ENCODE measurements around the gene OR4K1.
"Not testable (repeated sequence)": the region's sequence is repeated elsewhere in the genome, so short reads cannot be mapped to it uniquely, and the experiment has no call there.

OR4K1 gene, protein sequence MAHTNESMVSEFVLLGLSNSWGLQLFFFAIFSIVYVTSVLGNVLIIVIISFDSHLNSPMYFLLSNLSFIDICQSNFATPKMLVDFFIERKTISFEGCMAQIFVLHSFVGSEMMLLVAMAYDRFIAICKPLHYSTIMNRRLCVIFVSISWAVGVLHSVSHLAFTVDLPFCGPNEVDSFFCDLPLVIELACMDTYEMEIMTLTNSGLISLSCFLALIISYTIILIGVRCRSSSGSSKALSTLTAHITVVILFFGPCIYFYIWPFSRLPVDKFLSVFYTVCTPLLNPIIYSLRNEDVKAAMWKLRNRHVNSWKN

DNA sequence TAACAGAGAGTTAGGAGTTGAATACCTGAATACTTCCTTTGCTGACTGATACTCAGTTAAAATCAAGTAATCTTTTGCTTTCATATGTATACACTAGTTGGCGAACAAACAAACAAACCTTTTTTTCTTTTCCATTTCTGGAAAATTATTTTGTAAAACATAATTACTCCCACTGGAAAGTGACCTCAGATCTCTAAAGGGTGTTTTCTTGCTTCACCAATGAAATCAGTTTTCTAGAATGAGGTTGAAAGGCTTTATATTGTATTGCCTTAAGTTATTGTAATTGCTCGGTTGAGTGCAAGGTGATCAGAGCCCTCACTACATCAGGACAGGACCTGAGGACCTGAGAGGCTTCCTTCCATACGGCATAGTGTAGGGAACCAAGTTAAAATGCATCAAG is at the start of gene OR4K1:
OR4K1 (plus strand) TSS at position 301 of the 400 bp plus-strand sequence. CDS start 4,750 bp downstream, outside the sequence.
- DNase-seq (ENCODE audit: low read depth, low spot score) = no peak

DNA sequence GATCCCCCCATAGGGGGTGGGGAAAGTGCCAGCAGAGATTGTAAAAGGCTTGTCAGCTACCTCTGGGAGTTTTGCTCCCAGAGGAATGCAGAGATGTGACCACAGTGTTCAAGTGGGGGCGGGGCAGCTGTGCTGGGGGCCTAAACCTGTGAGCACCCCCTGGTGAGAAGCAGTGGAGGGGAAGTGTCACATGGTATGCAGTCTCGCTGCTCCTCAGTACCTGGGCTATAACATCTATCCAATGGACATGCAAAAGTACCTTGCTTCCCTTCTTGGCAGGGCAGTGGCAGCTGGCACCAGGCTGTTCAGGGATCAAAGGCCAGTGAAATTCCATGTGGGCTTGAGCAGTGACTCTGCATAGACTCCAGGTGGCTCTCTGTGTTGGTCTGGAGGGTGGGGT is 35.4 kb upstream of the OR4K1 start:
- no peak for DNase-seq (ENCODE audit: low read depth, low spot score)

DNA sequence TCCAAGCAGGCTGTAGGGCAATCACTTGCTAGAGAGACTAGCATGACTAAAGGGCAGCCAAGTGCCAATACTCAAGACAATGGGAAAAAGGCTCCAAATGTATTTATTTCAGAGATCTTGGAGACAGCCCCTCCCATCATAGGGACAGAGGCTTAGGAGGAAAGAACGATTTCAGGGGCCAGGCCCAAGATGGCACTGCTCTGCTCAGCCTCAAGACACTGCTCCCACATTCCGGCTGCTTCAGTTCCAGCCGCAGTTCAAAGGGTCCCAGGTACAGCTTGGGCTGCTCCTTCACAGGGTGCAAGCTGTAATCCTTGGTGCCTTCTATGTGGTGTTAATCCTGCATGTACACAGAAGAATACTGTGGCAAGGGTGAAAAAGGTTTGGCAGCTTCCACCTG is 29.7 kb upstream of the OR4K1 start:
- no peak for DNase-seq (ENCODE audit: low read depth, low spot score)

DNA sequence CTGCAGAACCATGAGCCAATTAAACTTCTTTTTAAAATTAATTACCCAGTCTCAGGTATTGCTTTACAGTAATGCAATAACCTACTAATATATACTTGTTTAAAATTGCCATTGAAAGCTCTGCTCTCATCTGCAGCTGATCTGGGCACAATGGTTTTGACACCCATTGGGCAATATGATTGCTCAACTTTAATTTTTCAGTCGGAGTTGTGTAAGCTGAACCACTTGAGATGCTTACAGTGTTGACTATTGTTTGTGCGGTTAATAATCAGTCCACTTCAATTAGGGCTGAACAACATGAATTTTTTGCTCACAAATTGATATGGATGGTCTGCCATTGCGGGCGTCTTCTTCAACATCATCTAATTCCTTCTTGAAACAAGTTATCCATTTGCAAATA is 28.3 kb upstream of the OR4K1 start:
- DNase-seq (ENCODE audit: low read depth, low spot score) = no peak

DNA sequence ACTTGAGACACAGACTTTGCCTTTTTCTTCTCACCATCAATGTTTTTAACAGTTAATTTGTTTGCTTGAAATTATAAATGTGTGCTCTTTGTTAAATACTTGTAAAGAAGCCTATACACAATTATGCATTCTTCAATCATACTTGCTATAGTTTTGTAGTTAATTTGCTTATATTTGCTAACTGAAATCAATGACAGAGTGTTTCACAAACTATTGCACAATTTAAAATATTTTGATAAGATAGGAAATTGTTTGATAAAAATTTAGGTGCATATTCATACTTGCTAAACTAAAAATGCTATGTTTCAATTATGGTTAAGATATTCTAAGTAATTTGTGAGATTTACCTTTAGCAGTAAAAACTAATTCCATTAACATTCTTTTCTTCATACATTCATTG is 24.1 kb upstream of the OR4K1 start:
- no peak for DNase-seq (ENCODE audit: low read depth, low spot score)

DNA sequence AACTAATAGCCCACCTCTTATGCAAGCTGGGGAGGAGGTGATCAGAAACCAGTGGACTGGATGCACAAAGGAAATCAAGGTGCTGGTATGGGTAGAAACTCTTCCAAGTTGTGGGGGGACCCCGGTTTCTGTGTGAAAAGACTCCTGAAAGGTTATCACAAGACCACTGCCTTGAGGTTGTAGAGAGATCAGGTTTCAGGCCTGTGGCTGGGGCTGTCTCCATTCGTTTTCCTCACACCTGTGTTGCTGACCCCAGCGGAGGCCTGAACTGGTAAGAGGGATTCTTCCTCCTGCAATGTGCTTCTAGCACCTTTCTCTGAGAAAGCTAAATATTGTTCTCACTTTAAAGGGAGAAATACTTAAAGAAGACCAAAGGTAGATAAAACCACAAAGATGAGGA is 19.6 kb upstream of the OR4K1 start:
- no peak for DNase-seq (ENCODE audit: low read depth, low spot score)

DNA sequence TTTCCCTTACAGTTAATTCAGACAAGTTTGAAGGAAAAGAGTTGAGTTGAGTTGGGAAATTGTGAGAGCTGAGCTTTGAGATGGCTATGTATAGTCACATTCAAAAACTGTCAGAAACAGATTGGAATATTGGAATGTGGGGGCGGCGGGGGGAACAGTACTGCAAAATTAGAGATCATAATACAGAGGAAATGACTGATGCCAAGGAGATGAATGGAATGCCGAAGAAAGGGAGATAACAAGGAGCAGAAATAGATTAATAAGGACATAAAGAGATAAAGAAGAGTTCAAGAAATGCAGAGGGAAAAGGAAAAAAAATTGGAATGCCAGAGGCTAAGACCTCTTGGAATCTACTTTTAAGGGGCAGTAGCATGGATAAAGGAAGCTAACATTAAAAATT is 13.5 kb upstream of the OR4K1 start:
- no peak for DNase-seq (ENCODE audit: low read depth, low spot score)

DNA sequence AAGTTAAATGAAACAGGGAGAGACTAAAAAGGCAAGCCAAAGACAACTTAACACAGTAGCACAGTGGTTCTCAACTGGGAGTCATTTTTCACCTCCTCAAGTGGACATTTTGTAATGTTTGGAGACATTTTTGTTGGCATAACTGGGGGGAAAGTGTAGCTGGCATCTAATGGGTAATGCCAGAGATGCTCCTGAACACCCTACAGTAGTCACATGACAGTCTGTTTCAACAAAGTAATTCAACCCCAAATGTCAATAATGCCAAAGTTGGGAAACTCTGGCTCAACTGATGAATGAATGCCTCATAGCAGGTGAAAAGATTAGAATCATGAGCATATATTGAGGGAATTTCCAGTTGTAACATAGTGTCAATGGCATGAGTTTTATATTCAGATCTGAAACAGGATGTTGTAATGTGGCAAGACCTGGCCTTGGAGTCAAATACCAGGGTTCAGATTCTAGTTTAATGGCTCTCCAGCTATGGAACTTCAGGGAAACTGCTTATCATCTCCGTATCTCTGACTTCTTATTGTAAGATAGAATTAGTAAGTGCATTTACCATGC is 12.7 kb upstream of the OR4K1 start:
- no peak for DNase-seq (ENCODE audit: low read depth, low spot score)

DNA sequence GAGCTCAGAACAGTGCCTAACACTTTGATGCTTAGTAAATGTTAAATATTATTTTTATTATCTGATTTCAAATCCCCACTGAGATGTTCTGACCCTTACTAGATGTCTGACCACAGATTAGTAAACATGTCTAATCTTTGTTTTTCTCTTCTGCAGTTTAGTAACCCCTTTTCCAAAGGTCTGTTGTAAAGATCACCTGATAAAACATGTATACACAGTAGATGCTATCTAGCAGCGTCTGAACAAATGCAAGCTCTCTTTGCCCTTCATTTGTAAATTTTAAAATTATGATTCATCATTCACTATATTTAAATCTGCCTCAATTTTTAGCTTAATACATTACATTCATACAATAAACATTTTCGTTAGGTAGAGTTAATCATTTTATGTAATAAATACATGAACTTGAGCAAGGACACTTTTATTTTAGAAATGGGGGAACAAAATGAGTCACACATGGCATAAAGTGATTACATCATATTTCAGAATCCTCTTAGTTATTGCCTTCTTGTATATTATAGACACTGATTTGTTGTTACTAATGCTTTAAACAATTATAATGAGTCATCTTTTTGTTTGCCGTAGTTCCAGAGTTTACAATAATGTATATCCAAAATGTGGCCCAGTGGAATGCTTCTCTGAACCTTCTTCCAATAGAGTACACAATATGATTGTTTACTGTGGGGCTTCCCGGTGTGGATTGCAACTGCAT is 12.0 kb upstream of the OR4K1 start:
- DNase-seq (ENCODE audit: low read depth, low spot score) = no peak

DNA sequence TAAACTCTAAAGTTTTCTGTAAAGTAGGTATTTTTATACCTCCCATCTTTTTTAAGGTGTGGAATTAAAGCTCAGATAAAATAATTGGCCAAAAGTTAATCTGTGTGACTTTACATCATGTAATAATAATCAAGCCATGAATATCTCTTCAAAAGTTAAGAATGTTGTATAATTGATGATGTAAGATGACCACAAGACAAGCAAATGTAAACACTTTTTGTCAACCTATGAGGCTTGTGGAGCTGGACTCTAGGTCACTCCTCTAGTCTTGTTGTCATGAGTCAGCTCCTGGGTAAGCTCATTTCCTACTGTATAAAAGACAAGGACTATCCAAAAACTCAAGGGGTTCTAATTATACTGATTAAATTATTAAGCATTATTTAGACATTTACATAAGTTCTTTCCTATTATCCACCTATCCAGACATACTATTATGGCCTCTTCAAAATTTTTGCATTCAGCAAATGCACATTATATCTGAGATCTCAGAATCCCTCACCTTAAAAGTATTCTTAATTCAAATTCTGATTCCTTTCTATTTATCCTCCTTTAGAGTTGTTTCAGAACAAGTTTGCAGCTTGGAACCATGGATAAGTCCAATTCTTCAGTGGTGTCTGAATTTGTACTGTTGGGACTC is 10.6 kb upstream of the OR4K1 start, which contains the start of gene OR4K5:
OR4K5 (plus strand) TSS at position 587 of the 637 bp plus-strand sequence; CDS start at position 587, 0 bp downstream.
- no peak for DNase-seq (ENCODE audit: low read depth, low spot score)

DNA sequence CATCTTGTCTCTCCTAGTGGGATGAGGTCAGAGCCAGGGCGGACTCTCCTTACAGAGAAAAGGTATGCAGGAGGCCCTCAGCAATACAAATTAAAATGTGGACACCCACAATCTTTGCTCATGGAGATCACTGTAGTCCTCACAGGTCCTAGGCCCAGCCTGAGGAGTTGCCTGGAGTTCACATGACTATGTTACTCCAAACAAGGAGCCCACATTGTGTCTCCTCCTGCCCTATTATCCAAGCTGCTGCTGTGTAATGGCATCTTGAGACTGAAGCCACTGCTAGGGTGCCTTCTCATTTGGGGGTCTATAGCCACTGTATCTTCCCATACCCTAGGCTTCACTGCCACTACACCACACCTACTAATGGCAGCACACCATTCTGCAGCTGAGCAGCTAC is 11.0 kb downstream of the OR4K1 start:
- DNase-seq (ENCODE audit: low read depth, low spot score) = no peak

DNA sequence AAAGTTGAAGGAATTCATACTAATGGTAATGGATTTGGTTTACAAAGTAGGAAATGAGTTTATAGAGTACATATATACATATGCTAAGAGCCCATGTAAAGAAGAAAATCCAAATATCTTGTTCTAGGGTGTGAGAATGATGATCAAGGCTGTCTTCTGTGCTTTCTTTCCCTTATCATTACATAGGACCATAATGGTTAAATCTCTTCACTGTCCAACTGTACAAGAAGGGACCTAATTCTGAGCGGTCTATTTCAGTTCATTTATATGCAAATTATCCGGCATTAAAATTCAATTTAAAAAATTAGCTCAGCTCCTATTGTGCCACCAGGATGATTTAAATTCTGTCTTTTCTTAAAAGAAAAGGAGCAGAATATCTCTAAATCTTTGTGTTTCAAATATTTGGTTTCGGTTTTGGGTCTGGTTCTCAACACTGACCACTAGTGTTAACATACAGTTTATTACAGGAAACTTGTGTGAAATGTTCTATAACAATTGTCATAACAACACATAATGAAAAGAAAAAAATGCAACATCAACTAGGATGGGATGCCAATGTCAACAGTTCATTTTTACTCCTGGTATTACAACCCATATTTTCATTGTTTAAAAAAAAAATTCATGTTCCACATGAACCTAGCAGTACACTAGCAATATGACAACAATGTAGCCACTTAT is 16.8 kb downstream of the OR4K1 start:
- no peak for DNase-seq (ENCODE audit: low read depth, low spot score)

DNA sequence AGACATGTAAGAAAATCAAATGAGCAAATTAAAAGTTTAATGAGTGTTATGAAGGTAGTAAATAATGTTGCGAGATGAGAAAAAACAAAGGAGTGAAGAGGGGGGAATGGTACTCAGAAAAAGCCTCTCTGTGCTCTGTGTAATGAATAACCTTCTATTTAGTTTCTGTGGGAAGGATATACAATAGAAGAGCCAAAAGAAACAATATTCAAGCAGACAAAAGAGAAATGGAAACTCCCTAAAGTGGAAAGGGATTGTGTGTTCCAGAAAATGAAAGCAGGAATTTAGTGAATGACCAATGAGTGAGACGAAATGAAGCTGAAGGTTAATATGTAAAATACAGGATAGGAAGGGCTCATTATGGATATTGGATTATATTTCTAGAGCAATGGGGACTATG is 18.5 kb downstream of the OR4K1 start:
- DNase-seq (ENCODE audit: low read depth, low spot score) = no peak

DNA sequence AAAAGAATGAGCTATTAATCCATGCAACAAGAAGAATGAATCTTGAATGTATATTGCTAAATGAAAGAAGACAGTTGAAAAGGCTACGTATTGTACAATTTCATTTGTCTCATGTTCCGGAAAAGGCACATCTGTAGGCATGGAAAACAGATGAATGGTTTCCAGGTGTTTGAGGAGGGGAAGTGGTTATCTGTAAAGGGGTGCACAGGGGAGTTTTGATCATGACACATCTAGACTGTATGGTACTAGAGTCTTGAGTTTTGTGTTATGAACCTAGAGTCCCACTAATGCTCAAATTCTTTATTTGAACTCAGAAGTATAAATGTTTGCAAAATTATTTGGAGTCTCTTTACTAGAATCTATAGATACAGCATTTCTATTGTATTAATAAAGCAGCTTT is 39.0 kb downstream of the OR4K1 start:
- not testable (repeated sequence) for DNase-seq (ENCODE audit: low read depth, low spot score)

DNA sequence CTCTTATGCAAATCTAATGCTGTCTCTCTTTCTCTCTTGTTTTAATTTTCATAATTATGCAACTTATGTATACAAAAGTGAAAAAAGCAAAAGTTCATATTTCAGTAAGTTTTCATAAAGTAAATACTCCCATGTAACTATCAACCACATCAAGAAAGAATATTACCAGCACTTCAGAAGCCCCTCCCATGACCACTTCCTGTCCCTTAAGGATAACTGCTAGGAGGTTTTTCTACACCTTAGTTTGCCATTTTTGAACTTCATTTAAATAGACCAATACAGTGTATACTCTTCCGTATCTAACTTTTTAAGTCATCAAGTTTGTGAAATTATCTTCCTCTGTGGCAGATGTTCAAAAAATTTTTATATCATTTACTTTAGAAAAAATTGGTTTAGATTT is 44.1 kb downstream of the OR4K1 start:
- DNase-seq (ENCODE audit: low read depth, low spot score) = no peak

DNA sequence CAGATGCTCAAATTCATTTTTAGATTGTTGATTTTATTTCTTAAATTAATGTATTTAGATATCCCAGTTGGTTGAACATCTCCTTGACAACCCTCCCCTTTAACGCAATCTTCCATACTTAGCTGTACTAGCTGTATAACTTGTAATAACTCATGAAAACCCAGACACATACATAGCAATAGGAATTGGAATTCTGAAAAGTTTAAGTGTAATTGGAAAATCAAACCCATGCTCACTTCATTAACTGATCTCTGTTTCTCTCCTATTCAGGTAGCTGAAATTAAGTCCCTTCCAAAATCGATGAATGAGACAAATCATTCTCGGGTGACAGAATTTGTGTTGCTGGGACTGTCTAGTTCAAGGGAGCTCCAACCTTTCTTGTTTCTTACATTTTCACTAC is 44.6 kb downstream of the OR4K1 start, which contains the start of gene OR4K15:
OR4K15 (plus strand) TSS at position 301 of the 400 bp plus-strand sequence; CDS start at position 301, 0 bp downstream.
- no peak for DNase-seq (ENCODE audit: low read depth, low spot score)

Data from iPS DF 19.7 (cell line).